Mammary epithelial cell (primary cell): ENCODE data around the gene MAP3K9.

Experiments
- EZH2 ChIP-seq: IDR thresholded peaks from 2 replicates; pipeline ENCODE4 v1.6.1; 2012; ENCODE audit warnings: low read length, inconsistent platforms, borderline replicate concordance
- TF ChIP-seq, protein P1 (sequence below), 2 donors: IDR thresholded peaks in 1 of 2; conservative IDR thresholded peaks in 1 of 2; 2 replicates each; pipeline ENCODE4 v1.5.1; 2011 to 2012; ENCODE audit warnings: inconsistent platforms in 2 of 2, low read length in 2 of 2, mild to moderate bottlenecking in 2 of 2, control low read depth in 1 of 2, low read depth in 1 of 2; ENCODE audit not compliant: insufficient read depth in 1 of 2; ENCODE audit errors: extremely low read depth in 1 of 2

DNA sequence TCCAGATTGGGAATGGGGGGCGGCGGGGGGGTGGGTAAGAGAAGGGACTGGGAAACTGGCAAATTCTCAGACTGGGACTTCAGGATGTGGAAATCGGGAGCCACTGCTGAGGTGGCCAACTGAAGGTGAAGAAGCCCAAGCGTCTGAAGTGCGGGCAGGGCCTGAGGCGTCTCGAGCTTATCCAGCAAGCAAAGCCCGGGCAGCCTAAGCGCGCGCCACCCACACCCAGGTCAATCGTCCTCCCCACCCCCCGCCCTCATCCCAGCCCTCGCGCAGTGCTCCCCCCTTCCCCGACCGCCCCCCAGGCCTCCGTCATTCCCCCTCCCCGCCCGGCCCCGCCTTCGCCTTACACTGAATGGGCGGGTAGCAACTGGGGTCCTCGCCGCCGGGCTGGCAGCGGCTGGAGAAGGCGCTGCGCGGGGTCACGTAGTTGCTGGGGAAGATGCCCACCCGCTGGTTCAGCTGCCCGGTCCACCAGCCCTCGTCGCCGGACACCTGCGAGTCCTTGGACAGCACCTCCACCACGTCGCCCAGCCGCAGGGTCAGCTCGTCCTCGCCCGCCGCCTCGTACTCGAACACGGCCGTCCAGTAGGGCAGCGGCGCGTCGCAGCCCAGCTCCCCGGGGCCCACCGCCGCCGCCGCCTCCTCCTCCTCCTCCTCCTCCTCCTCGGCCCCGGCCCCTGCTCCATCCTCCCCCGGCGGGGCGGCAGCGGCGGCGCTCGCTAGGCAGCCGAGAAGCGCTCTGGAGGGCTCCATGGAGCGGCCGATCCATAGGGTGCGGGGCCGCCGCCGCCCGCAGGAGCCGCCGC, 693 bp downstream of the MAP3K9 start:
- TF ChIP-seq, protein P1, sequence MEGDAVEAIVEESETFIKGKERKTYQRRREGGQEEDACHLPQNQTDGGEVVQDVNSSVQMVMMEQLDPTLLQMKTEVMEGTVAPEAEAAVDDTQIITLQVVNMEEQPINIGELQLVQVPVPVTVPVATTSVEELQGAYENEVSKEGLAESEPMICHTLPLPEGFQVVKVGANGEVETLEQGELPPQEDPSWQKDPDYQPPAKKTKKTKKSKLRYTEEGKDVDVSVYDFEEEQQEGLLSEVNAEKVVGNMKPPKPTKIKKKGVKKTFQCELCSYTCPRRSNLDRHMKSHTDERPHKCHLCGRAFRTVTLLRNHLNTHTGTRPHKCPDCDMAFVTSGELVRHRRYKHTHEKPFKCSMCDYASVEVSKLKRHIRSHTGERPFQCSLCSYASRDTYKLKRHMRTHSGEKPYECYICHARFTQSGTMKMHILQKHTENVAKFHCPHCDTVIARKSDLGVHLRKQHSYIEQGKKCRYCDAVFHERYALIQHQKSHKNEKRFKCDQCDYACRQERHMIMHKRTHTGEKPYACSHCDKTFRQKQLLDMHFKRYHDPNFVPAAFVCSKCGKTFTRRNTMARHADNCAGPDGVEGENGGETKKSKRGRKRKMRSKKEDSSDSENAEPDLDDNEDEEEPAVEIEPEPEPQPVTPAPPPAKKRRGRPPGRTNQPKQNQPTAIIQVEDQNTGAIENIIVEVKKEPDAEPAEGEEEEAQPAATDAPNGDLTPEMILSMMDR (conservative IDR thresholded peaks at IDR 0.05 in 1 of 2, IDR thresholded peaks at IDR 0.05 in 1 of 2; ENCODE audit: extremely low read depth in 1 of 2, insufficient read depth in 1 of 2, low read depth in 1 of 2, low read length in 2 of 2): no peak
- no peak for TF ChIP-seq EZH2
